DND-41 (cell line): Measurements from ENCODE around the gene COMMD9.

Source experiments
- ATAC-seq: fragments of 200-7000 bp; cut with Tn5 transposase; 3 replicates; pipeline ENCODE4 v1.9.1; 2021; ENCODE audit warnings: low read depth; ENCODE audit not compliant: insufficient read depth
- DNase-seq: peaks from one replicate; pipeline ENCODE4 v3.0.0-alpha.2; 2020
- H2AFZ ChIP-seq: 2 replicates; pipeline ENCODE4 v1.6.0; 2012; ENCODE audit warnings: low read depth, low read length
- H3K27ac ChIP-seq: 2 replicates; pipeline ENCODE4 v1.5.1; 2012; ENCODE audit warnings: low read length, inconsistent platforms
- H3K27me3 ChIP-seq: fragments of 200-600 bp; sonication (generic); 2 replicates; pipeline ENCODE4 v1.6.0; 2012; ENCODE audit warnings: low read length, mild to moderate bottlenecking, inconsistent platforms; ENCODE audit not compliant: insufficient read depth, poor library complexity
- H3K36me3 ChIP-seq: 2 replicates; pipeline ENCODE4 v1.5.1; 2012; ENCODE audit warnings: low read length, inconsistent platforms; ENCODE audit not compliant: insufficient read depth
- H3K4me1 ChIP-seq: 2 replicates; pipeline ENCODE4 v1.5.1; 2012; ENCODE audit warnings: mild to moderate bottlenecking, low read length; ENCODE audit not compliant: insufficient read depth
- H3K4me2 ChIP-seq: 2 replicates; pipeline ENCODE4 v1.6.0; 2012; ENCODE audit warnings: mild to moderate bottlenecking, moderate library complexity, low read length, inconsistent platforms; ENCODE audit not compliant: insufficient read depth
- H3K4me3 ChIP-seq, 2 experiments: fragments of 200-600 bp in 1 of 2; shearing (Covaris generic) in 1 of 2; 2 replicates each; pipeline ENCODE4 v1.5.1; 2012 to 2016; ENCODE audit warnings: inconsistent platforms in 2 of 2, low read length in 2 of 2, mild to moderate bottlenecking in 2 of 2, low read depth in 1 of 2, moderate library complexity in 1 of 2
- H3K79me2 ChIP-seq: 2 replicates; pipeline ENCODE4 v1.6.0; 2012; ENCODE audit warnings: low read length, inconsistent platforms; ENCODE audit not compliant: insufficient read depth
- H3K9ac ChIP-seq: 2 replicates; pipeline ENCODE4 v1.6.0; 2012; ENCODE audit warnings: low read depth, mild to moderate bottlenecking, inconsistent platforms, low read length, moderate library complexity
- H3K9me3 ChIP-seq: 2 replicates; pipeline ENCODE4 v1.5.1; 2012; ENCODE audit warnings: low read length, moderate library complexity, mild to moderate bottlenecking, inconsistent platforms; ENCODE audit not compliant: insufficient read depth, severe bottlenecking
- H4K20me1 ChIP-seq: 2 replicates; pipeline ENCODE4 v1.6.0; 2012; ENCODE audit warnings: low read length; ENCODE audit not compliant: insufficient read depth
- CTCF ChIP-seq: IDR thresholded peaks from 2 replicates; pipeline ENCODE4 v1.5.1; 2012; ENCODE audit warnings: borderline replicate concordance, low read length, moderate library complexity, mild to moderate bottlenecking; ENCODE audit not compliant: poor library complexity, severe bottlenecking; ENCODE audit errors: extremely low read depth
- EZH2 ChIP-seq: IDR thresholded peaks from 3 replicates; pipeline ENCODE4 v1.6.1; 2012; ENCODE audit warnings: borderline replicate concordance, low read depth, mild to moderate bottlenecking, moderate library complexity, low read length, inconsistent platforms; ENCODE audit not compliant: severe bottlenecking

The COMMD9 gene

GRCh38 chr11:36238036-36238631, 51.1 kb downstream of the COMMD9 start:
- no peak overlapping the region for H3K9ac ChIP-seq
- TF ChIP-seq CTCF (no peak), EZH2 (no peak)
- H3K27ac ChIP-seq = no peak overlapping the region
- ATAC-seq (no peak), DNase-seq (no peak)
- no peak overlapping the region for H3K4me2 ChIP-seq
- no peaks in the 10 kb centered on the region for H3K4me1 ChIP-seq
- H3K27me3 ChIP-seq = peaks cover 6% of the 10 kb centered on the region
- no peak overlapping the region for H2AFZ ChIP-seq
- no peaks in the 10 kb centered on the region for H3K36me3 ChIP-seq
- no peak overlapping the region for H3K4me3 ChIP-seq
- no peaks in the 10 kb centered on the region for H3K79me2 ChIP-seq
- no peaks in the 10 kb centered on the region for H4K20me1 ChIP-seq
- no peaks in the 10 kb centered on the region for H3K9me3 ChIP-seq

DNA sequence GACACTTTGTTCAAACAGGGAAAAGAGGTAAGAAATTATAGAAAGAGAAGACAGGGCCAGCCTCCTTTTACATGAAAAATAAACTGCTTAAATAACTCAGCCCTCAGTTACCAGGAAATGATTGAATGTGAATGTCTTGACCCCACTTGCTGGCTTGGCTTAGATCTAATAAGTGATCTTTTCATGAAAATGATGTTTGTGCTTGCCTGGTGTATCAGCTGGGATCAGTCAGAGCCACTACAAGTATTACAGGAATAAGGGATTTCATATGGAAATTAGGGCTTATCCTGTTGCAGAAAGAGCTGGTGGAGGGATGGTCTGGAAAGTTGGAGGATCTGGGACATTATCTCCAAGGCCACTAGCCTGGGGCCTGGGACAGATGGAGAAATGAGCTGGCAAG, 51.8 kb downstream of the COMMD9 start:
- TF ChIP-seq CTCF = no peak
- H3K4me2 ChIP-seq = no peak overlapping the region
- no peaks in the 10 kb centered on the region for H4K20me1 ChIP-seq
- no peaks in the 10 kb centered on the region for H3K36me3 ChIP-seq
- no peaks in the 10 kb centered on the region for H3K79me2 ChIP-seq
- no peak overlapping the region for H2AFZ ChIP-seq
- H3K27ac ChIP-seq = no peak overlapping the region
- ATAC-seq = no peak
- H3K27me3 ChIP-seq = peaks cover 6% of the 10 kb centered on the region
- H3K9me3 ChIP-seq = no peaks in the 10 kb centered on the region
- H3K4me1 ChIP-seq = no peaks in the 10 kb centered on the region
- no peak overlapping the region for H3K9ac ChIP-seq
- H3K4me3 ChIP-seq = no peak overlapping the region
- no peak for DNase-seq

DNA sequence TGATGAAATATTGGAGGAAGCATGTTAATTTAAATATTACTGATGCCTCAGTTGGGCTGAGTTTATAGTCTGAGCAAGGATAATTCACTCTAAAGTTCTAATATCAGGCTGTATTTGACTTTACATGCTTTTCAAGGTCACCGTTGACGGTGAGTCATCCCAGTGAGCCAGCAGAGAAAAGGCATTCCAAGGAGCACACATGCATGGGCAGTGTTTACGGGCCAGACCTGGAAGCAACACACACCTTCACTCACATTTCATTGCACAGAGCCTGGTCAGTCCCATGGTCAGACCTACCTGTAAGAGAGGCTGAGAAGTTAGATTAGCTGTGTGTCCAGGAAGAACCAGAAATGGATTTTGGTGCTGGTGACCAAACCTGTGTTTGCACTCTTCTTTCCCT, 53.5 kb downstream of the COMMD9 start:
- no peak for ATAC-seq
- no peaks in the 10 kb centered on the region for H3K9me3 ChIP-seq
- no peak for TF ChIP-seq EZH2
- no peak for TF ChIP-seq CTCF
- H3K4me3 ChIP-seq = no peak overlapping the region
- no peaks in the 10 kb centered on the region for H3K4me1 ChIP-seq
- H3K79me2 ChIP-seq = no peaks in the 10 kb centered on the region
- H3K36me3 ChIP-seq = no peaks in the 10 kb centered on the region
- H3K4me2 ChIP-seq = no peak overlapping the region
- peaks cover 6% of the 10 kb centered on the region for H3K27me3 ChIP-seq
- no peak overlapping the region for H3K9ac ChIP-seq
- no peak overlapping the region for H2AFZ ChIP-seq
- DNase-seq = no peak
- H4K20me1 ChIP-seq = no peaks in the 10 kb centered on the region
- no peak overlapping the region for H3K27ac ChIP-seq

GRCh38 chr11:36234825-36235224, 54.4 kb downstream of the COMMD9 start:
- Histone ChIP-seq H3K9ac (no peak overlapping the region), H3K27ac (no peak overlapping the region), H3K4me2 (no peak overlapping the region), H3K4me3 (no peak overlapping the region), H3K36me3 (no peaks in the 10 kb centered on the region), H4K20me1 (no peaks in the 10 kb centered on the region), H3K27me3 (peaks cover 6% of the 10 kb centered on the region), H2AFZ (no peak overlapping the region), H3K79me2 (no peaks in the 10 kb centered on the region), H3K9me3 (no peaks in the 10 kb centered on the region), H3K4me1 (no peaks in the 10 kb centered on the region)
- DNase-seq (no peak), ATAC-seq (no peak)
- no peak for TF ChIP-seq CTCF
- TF ChIP-seq EZH2 = no peak
